K562 (cell line): ENCODE measurements around the gene LCA5L. TPM values are rescaled to one million over a fixed set of nuclear protein-coding genes. Genes with fewer than 3 reads are reported as not detected.

Experiments used
- CEBPB ChIP-seq: fragments of 450-650 bp; IDR thresholded peaks from 2 replicates; pipeline ENCODE4 v1.6.1; 2016; ENCODE audit warnings: missing genetic modification characterization, missing compliant biosample characterization
- HMG20A ChIP-seq: fragments of 450-650 bp; formaldehyde crosslinking; conservative IDR thresholded peaks from 2 replicates; pipeline ENCODE4 v1.4.0; 2020; ENCODE audit warnings: mild to moderate bottlenecking, mixed read lengths
- IFI16 ChIP-seq: fragments of 250-450 bp; sonication (Bioruptor Pico); IDR thresholded peaks from 2 replicates; pipeline ENCODE4 v2.1.2; 2022; ENCODE audit warnings: mild to moderate bottlenecking, inconsistent platforms
- KLF13 ChIP-seq: fragments of 450-650 bp; IDR thresholded peaks from 2 replicates; pipeline ENCODE4 v1.6.1; 2016; ENCODE audit warnings: missing genetic modification characterization, low read depth, mild to moderate bottlenecking, missing compliant biosample characterization, moderate library complexity, borderline replicate concordance
- MCM3 ChIP-seq: fragments of 450-650 bp; IDR thresholded peaks from 2 replicates; pipeline ENCODE4 v1.6.1; 2016
- MCM7 ChIP-seq, 2 experiments: fragments of 450-650 bp; IDR thresholded peaks; 2 replicates each; pipeline ENCODE4 v1.6.1; 2016 to 2018
- NCOR1 ChIP-seq: fragments of 450-650 bp; IDR thresholded peaks from 2 replicates; pipeline ENCODE4 v1.6.1; 2016; ENCODE audit warnings: mild to moderate bottlenecking, moderate library complexity
- PHF21A ChIP-seq: fragments of 450-650 bp; IDR thresholded peaks from 2 replicates; pipeline ENCODE4 v1.6.1; 2017; ENCODE audit warnings: low read depth, borderline replicate concordance
- POLR2A ChIP-seq: fragments of 450-650 bp; conservative IDR thresholded peaks from 2 replicates; pipeline ENCODE4 v1.6.1; 2016
- PTTG1 ChIP-seq: fragments of 450-650 bp; IDR thresholded peaks from 2 replicates; pipeline ENCODE4 v1.6.1; 2016; ENCODE audit warnings: low read depth, mild to moderate bottlenecking, missing genetic modification characterization, missing compliant biosample characterization
- RBM22 ChIP-seq: fragments of 200-400 bp; formaldehyde crosslinking; IDR thresholded peaks from 2 replicates; pipeline ENCODE4 v1.6.1; 2018; ENCODE audit warnings: low read length, low read depth; ENCODE audit not compliant: poor library complexity, severe bottlenecking
- SNRNP70 ChIP-seq: fragments of 200-400 bp; formaldehyde crosslinking; optimal IDR thresholded peaks from 2 replicates; pipeline ENCODE3; 2017; ENCODE audit warnings: low read depth, low read length
- SPI1 ChIP-seq: IDR thresholded peaks from 2 replicates; pipeline ENCODE4 v1.6.1; 2011; ENCODE audit warnings: low read depth, low read length, control low read depth, borderline replicate concordance
- TRIM24 ChIP-seq, 2 experiments: fragments of 450-650 bp; IDR thresholded peaks; 2 replicates each; pipeline ENCODE4 v1.6.1; 2016
- ZFP1 ChIP-seq: fragments of 450-650 bp; formaldehyde crosslinking; IDR thresholded peaks from 2 replicates; pipeline ENCODE4 v1.4.0; 2020; ENCODE audit warnings: mild to moderate bottlenecking, mixed read lengths
- ZNF212 ChIP-seq: fragments of 450-650 bp; formaldehyde crosslinking; IDR thresholded peaks from 2 replicates; pipeline ENCODE4 v1.4.0; 2020; ENCODE audit warnings: mild to moderate bottlenecking
- ZNF445 ChIP-seq: fragments of 250-450 bp; sonication (Bioruptor Pico); IDR thresholded peaks from 2 replicates; pipeline ENCODE4 v1.4.0; 2020; ENCODE audit warnings: low read depth, mild to moderate bottlenecking, moderate library complexity
- ZNF830 ChIP-seq: fragments of 250-450 bp; sonication (Bioruptor Pico); IDR thresholded peaks from 2 replicates; pipeline ENCODE4 v1.5.0; 2021; ENCODE audit warnings: mild to moderate bottlenecking
- polyA plus RNA-seq, 8 experiments: library from polyadenylated mRNA; depleted of rRNA in 4 of 8; stranded (reverse) in 5 of 8; unstranded in 3 of 8; fragments of >200 nt; fragmentation: Nextera tagmentation in 2 of 8; fragmentation: Illumina TruSeq in 1 of 8; extraction: Ambion mirVana in 2 of 8; extraction: Trizol in 1 of 8; gene quantifications; 2 replicates each; pipeline versions ENCODE4 v1.2.1 to v1.2.3, GENCODE V29; 2011 to 2014; ENCODE audit warnings: inconsistent platforms in 1 of 8, missing spikeins in 1 of 8
- total RNA-seq, 7 experiments: library from RNA; depleted of rRNA in 6 of 7; stranded (reverse); fragments of >200 nt in 6 of 7; fragmentation: Illumina TruSeq in 2 of 7; extraction: Trizol in 2 of 7; gene quantifications; 2 replicates each; pipeline versions ENCODE4 v1.2.1 to v1.2.3, GENCODE V29; 2011 to 2021; ENCODE audit warnings: low replicate concordance in 1 of 7
- TF ChIP-seq, protein P1 (sequence below): fragments of 200-800 bp; sonication (Bioruptor generic); IDR thresholded peaks from 2 replicates; pipeline ENCODE4 v1.6.1; 2017; ENCODE audit warnings: missing genetic modification characterization, missing compliant biosample characterization
- TF ChIP-seq, protein P2 (sequence below): fragments of 250-450 bp; sonication (Bioruptor Pico); IDR thresholded peaks from 2 replicates; pipeline ENCODE4 v1.8.0; 2022; ENCODE audit warnings: inconsistent platforms
- TF ChIP-seq, protein P3 (sequence below): sonication (generic); IDR thresholded peaks from 2 replicates; pipeline ENCODE4 v1.6.1; 2016
- TF ChIP-seq, protein P4 (sequence below): fragments of 450-650 bp; IDR thresholded peaks from 2 replicates; pipeline ENCODE4 v1.6.1; 2016; ENCODE audit warnings: borderline replicate concordance

Gene LCA5L
- total and polyA plus RNA-seq, 9 of the 15 experiments (the other 6 are each of a cell fraction or from before 2014, with no cell fraction given): 1.8 to 4.9 (median 3.8) TPM

DNA sequence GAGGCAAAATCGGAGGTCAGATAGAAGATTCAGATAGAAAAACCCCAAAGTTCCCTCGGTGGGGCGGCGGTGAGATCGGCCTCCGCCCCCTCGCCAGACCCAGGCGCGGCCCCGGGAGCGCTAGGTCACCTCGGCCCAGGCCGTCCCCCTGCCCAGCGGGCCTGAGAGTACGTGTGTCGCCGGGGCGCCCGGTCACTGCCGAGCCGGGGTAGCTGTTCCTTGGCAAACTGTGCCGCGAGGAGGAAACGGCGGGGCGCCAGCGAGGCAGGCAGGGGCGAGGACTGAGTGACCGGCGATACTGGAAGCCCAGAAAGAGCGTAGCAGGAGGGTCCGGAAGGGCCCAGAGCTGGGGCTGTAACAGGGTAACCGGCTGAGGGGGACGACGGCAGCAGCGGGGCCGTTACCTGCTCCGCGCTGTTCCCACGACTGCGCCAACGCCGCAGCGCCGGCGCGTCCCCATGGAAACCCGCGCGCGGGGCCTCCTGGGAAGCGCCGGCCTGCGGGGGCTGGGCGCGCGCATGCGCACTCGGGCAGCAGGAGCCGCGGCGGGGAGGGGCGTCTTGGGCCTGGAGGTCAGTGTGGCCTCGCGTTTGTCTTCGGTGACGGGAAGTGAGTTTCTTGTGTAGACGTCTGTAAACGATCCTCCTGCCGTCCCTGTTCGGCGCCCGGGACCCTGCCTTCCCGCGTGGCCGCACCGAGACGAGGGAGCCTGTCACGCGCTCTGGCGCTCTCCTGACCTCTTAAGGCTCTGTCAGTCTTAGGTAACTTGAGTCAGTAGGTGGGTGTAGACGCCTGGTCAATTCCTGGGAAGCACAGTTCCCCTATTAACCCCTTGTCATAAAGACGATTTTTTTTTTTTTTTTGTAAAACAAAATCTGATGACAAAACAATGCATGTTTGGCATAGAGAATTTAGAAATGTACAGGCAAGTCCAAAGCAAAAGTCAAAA, at the start of gene LCA5L (continued):
- TF ChIP-seq, protein P1, sequence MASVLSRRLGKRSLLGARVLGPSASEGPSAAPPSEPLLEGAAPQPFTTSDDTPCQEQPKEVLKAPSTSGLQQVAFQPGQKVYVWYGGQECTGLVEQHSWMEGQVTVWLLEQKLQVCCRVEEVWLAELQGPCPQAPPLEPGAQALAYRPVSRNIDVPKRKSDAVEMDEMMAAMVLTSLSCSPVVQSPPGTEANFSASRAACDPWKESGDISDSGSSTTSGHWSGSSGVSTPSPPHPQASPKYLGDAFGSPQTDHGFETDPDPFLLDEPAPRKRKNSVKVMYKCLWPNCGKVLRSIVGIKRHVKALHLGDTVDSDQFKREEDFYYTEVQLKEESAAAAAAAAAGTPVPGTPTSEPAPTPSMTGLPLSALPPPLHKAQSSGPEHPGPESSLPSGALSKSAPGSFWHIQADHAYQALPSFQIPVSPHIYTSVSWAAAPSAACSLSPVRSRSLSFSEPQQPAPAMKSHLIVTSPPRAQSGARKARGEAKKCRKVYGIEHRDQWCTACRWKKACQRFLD (CRISPR knock-in tag): peak; percentile 83
- TF ChIP-seq POLR2A (peak; percentile 92), PHF21A (no peak), MCM3 (no peak), ZNF830 (CRISPR knock-in tag) (0 out of 2 replicates have a peak, but pooled peaks have one; percentile 58), IFI16 (CRISPR knock-in tag) (no peak), ZFP1 (CRISPR knock-in tag) (no peak), RBM22 (peak; percentile 88), MCM7 (IDR thresholded peaks at IDR 0.05) (no peak), SPI1 (peak; percentile 78; the same call in 1 of the 2 replicates), ZNF212 (CRISPR knock-in tag) (no peak), SNRNP70 (no peak), PTTG1 (no peak), NCOR1 (peak; percentile 46; the same call in 1 of the 2 replicates), TRIM24 (IDR thresholded peaks at IDR 0.05) (no peak), CEBPB (no peak; the same call in 1 of the 2 replicates), ZNF445 (CRISPR knock-in tag) (no peak), HMG20A (no peak), KLF13 (tag) (peak; percentile 52; the same call in 1 of the 2 replicates)
- TF ChIP-seq, protein P2, sequence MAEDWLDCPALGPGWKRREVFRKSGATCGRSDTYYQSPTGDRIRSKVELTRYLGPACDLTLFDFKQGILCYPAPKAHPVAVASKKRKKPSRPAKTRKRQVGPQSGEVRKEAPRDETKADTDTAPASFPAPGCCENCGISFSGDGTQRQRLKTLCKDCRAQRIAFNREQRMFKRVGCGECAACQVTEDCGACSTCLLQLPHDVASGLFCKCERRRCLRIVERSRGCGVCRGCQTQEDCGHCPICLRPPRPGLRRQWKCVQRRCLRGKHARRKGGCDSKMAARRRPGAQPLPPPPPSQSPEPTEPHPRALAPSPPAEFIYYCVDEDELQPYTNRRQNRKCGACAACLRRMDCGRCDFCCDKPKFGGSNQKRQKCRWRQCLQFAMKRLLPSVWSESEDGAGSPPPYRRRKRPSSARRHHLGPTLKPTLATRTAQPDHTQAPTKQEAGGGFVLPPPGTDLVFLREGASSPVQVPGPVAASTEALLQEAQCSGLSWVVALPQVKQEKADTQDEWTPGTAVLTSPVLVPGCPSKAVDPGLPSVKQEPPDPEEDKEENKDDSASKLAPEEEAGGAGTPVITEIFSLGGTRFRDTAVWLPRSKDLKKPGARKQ (CRISPR knock-in tag): no peak
- TF ChIP-seq, protein P3, sequence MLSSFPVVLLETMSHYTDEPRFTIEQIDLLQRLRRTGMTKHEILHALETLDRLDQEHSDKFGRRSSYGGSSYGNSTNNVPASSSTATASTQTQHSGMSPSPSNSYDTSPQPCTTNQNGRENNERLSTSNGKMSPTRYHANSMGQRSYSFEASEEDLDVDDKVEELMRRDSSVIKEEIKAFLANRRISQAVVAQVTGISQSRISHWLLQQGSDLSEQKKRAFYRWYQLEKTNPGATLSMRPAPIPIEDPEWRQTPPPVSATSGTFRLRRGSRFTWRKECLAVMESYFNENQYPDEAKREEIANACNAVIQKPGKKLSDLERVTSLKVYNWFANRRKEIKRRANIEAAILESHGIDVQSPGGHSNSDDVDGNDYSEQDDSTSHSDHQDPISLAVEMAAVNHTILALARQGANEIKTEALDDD: peak; percentile 64; the same call in 1 of the 2 replicates
- TF ChIP-seq, protein P4, sequence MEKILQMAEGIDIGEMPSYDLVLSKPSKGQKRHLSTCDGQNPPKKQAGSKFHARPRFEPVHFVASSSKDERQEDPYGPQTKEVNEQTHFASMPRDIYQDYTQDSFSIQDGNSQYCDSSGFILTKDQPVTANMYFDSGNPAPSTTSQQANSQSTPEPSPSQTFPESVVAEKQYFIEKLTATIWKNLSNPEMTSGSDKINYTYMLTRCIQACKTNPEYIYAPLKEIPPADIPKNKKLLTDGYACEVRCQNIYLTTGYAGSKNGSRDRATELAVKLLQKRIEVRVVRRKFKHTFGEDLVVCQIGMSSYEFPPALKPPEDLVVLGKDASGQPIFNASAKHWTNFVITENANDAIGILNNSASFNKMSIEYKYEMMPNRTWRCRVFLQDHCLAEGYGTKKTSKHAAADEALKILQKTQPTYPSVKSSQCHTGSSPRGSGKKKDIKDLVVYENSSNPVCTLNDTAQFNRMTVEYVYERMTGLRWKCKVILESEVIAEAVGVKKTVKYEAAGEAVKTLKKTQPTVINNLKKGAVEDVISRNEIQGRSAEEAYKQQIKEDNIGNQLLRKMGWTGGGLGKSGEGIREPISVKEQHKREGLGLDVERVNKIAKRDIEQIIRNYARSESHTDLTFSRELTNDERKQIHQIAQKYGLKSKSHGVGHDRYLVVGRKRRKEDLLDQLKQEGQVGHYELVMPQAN: peak; percentile 97
